BE2C (cell line): ENCODE measurements around the gene WDR45B.
A peak's percentile ranks its signal among the peaks of the same experiment; 100 is the strongest.

ENCODE experiments used
- DNase-seq: peaks from one replicate; pipeline ENCODE4 v3.0.0-alpha.2; 2020
- H3K27me3 ChIP-seq: fragments of 250-450 bp; sonication (Bioruptor Pico); 2 replicates; pipeline ENCODE4 v1.5.1; 2020; ENCODE audit warnings: mild to moderate bottlenecking
- H3K36me3 ChIP-seq: fragments of 250-450 bp; sonication (Bioruptor Pico); 2 replicates; pipeline ENCODE4 v1.5.1; 2020; ENCODE audit warnings: mild to moderate bottlenecking
- H3K4me1 ChIP-seq: fragments of 250-450 bp; sonication (Bioruptor Pico); 2 replicates; pipeline ENCODE4 v1.5.1; 2020
- H3K4me3 ChIP-seq: 2 replicates; pipeline ENCODE4 v1.5.1; 2011; ENCODE audit warnings: low read depth, low read length
- H3K9me3 ChIP-seq: fragments of 250-450 bp; sonication (Bioruptor Pico); 2 replicates; pipeline ENCODE4 v1.5.1; 2020
- TF ChIP-seq, protein P1 (sequence below): IDR thresholded peaks from 2 replicates; pipeline ENCODE4 v1.5.1; 2012; ENCODE audit warnings: mild to moderate bottlenecking, low read depth, low read length

The WDR45B gene

DNA sequence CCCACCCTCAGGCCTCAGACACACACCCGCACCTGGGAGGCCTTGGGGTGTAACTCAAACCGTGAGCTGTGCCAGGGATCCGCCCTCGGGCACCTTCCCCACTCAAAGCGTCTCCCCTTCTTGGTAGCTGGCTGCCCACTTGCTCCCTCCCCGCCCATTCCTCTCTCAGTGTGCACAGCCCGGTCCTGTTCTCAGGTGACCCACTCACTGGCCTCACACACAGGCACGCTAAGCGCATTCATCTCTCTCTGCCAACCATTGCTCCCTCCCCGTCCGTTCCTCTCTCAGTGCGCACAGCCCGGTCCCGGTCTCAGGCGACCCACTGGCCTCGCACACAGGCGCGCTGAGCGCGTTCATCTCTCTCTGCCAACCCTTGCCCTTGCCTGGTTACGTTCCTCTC, 20.8 kb downstream of the WDR45B start:
- no peaks in the 10 kb centered on the region for H3K9me3 ChIP-seq
- no peaks in the 10 kb centered on the region for H3K4me1 ChIP-seq
- TF ChIP-seq, protein P1, sequence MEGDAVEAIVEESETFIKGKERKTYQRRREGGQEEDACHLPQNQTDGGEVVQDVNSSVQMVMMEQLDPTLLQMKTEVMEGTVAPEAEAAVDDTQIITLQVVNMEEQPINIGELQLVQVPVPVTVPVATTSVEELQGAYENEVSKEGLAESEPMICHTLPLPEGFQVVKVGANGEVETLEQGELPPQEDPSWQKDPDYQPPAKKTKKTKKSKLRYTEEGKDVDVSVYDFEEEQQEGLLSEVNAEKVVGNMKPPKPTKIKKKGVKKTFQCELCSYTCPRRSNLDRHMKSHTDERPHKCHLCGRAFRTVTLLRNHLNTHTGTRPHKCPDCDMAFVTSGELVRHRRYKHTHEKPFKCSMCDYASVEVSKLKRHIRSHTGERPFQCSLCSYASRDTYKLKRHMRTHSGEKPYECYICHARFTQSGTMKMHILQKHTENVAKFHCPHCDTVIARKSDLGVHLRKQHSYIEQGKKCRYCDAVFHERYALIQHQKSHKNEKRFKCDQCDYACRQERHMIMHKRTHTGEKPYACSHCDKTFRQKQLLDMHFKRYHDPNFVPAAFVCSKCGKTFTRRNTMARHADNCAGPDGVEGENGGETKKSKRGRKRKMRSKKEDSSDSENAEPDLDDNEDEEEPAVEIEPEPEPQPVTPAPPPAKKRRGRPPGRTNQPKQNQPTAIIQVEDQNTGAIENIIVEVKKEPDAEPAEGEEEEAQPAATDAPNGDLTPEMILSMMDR = no peak
- H3K4me3 ChIP-seq = no peak overlapping the region
- peaks cover 60% of the 10 kb centered on the region for H3K36me3 ChIP-seq
- no peak for DNase-seq
- H3K27me3 ChIP-seq = no peaks in the 10 kb centered on the region

DNA sequence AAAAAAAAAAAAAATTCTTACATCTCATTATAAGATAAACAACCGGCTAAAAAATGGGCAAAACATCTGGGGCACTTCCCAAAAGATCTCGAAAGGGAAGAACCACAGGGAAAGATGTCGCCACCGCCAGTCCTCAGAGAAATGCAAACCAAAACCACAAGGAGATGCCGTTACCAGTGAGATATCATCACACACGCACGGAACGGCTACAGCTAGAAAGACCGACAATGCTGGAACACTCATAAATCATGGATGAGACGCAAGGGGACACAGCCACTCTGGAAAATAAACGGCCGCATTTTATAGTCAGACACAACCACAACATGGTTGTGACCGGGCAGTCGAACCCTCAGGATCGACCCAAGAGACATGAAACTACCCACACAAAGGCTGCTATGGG, 24.5 kb downstream of the WDR45B start:
- no peaks in the 10 kb centered on the region for H3K4me1 ChIP-seq
- no peaks in the 10 kb centered on the region for H3K27me3 ChIP-seq
- H3K4me3 ChIP-seq = no peak overlapping the region
- DNase-seq = no peak
- H3K36me3 ChIP-seq = peaks cover 73% of the 10 kb centered on the region
- no peaks in the 10 kb centered on the region for H3K9me3 ChIP-seq
- TF ChIP-seq, protein P1 = no peak

DNA sequence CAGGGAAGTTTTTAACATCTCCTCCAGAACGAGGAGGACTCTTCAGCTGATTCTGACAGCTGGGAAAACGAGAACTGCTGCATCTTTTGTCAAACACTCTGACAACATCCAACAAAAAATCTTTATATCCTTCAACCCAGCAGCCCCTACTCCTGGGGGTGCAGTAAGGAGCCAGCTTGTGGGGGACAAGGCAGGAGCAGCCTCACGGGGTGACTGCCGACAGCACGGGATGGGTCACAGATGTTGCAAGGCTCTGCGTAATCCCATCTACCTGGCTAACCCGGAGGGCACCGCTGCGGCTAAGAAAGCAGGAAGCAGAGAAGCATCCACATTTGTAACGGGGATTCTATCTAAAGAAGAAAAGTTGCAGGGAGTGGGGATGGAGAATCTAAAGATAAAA, 28.6 kb downstream of the WDR45B start:
- Histone ChIP-seq H3K4me1 (no peaks in the 10 kb centered on the region), H3K36me3 (peaks cover 75% of the 10 kb centered on the region)

DNA sequence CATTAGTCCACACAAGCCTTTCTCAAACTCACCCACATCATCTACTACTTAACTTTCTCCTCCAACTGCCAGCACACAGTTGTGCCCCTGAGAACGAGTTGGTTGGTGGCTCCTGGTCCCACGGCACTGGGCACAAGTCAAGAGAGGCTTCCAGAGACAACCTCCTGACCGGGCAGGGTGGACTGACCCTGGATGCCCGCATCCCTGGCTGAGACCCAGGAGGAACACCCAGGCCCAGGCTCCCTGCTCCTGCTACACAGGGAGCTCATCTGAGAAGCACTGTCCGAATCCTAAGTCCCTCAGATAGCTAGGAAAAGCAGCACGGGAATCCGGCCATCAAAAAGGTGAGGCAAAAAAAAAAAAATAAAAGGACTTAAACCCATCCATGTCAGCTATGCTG, 29.0 kb downstream of the WDR45B start:
- Histone ChIP-seq H3K36me3 (peaks cover 74% of the 10 kb centered on the region), H3K4me1 (no peaks in the 10 kb centered on the region), H3K27me3 (no peaks in the 10 kb centered on the region), H3K9me3 (no peaks in the 10 kb centered on the region), H3K4me3 (no peak overlapping the region)
- TF ChIP-seq, protein P1 = no peak
- no peak for DNase-seq

More for the DNA sequence above, 28.6 kb downstream of the WDR45B start:
- no peaks in the 10 kb centered on the region for H3K27me3 ChIP-seq
- TF ChIP-seq, protein P1 = no peak
- DNase-seq = no peak
- no peaks in the 10 kb centered on the region for H3K9me3 ChIP-seq
- H3K4me3 ChIP-seq = no peak overlapping the region

DNA sequence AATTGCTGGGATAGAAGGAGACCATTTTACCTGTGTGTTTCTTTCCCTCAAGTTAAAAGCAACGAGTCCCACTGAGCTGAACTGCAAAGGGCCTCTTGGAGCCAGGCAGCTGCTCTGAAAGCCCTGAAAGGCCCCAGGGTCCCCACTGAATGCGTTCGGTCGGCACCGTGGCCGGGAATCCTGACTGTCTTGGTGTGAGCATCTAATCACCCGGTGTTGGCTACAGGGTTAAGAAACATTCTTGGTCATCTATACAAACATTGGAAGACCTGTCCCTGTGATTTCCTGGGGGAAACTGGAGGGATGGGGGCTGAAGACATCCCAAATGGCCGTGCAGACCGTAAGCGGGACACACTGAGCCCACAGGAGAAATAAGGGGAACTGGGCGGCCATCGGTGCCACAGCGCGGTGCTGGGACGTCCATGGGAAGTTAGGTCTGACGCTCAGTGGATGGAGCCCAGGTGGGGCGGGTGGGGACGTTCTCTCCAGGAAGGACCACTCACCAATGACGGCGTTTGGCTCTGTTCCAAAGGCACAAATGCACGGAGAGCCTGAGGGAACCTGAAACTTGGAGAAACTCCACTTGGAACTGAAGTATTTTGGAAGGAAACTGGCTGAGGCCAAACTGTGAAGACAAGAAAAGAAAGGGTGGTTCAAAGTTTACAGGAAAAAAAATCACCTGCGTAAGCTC, 32.1 kb downstream of the WDR45B start:
- TF ChIP-seq, protein P1 = no peak
- no peak for DNase-seq
- H3K27me3 ChIP-seq = no peaks in the 10 kb centered on the region
- peaks cover 5% of the 10 kb centered on the region for H3K4me1 ChIP-seq
- H3K36me3 ChIP-seq = peaks cover 66% of the 10 kb centered on the region
- H3K4me3 ChIP-seq = no peak overlapping the region
- H3K9me3 ChIP-seq = no peaks in the 10 kb centered on the region

DNA sequence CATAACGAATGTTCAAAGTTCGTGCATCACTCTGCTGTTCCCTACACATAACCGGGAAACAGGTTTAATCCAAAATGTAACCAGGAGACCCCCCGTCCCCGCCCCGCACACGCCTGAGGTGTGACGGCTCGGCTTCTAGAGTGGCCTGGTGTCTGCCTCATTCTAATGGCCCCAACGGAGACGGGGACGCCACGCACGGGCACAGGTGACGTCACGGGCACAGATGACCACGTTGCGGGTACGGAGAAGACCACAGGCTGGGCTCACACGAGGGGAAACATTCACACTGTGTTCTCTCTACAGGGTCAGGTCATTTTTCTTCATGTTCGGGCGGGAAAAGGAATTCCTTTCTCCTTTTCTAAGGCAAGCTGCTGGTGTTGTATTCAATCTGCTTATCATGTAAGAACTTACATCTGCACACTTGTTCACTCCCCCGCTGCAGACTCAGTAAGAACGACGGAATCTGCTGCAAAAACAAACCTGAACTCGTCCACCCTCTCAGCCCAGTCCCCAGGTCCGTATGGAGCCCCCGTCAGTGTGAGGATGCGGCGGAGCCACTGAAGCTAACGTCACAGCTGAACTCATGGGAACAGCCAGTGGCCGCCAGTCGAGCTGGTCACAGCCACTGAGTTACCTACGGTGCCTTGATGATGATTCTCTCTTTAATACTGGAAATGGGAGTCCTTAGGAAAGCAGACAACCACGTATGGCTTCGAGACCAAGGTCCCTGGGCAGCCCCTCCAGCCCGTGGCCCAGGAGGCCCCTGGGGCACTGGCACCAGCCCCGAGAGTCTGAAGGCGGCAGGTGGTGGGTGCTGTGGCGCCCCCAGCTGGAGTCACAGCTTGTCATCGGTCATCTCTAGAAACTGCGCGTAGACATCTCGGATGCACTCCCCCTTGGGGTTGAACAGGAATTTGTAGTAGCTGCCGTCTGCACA, 32.9 kb downstream of the WDR45B start:
- Histone ChIP-seq H3K27me3 (no peaks in the 10 kb centered on the region), H3K4me1 (peaks cover 5% of the 10 kb centered on the region), H3K4me3 (no peak overlapping the region), H3K36me3 (peaks cover 65% of the 10 kb centered on the region), H3K9me3 (no peaks in the 10 kb centered on the region)
- no peak for DNase-seq
- TF ChIP-seq, protein P1 = peak; percentile 24; the same call in 1 of the 2 replicates
